Hair follicular keratinocyte (primary cell): ENCODE data around the gene STING1. TPM values are rescaled to one million over a fixed set of nuclear protein-coding genes. Genes with fewer than 3 reads are reported as not detected.

Experiments
- total RNA-seq: library from RNA; depleted of rRNA; stranded (reverse); fragments of >200 nt; gene quantifications from 2 replicates; pipeline ENCODE4 v1.2.3, GENCODE V29; 2015

The STING1 gene
- 44.2 and 55.8 TPM in 2 replicates for total RNA-seq

GRCh38 chr5:139482050-139482889 lies at the start of gene STING1:
Gene STING1, minus strand, starts transcription at chr5:139482758. Its CDS starts 1,054 bp downstream, at chr5:139481704.

GRCh38 chr5:139470821-139471300 lies 11.7 kb downstream of the STING1 start, which contains the start of gene SMIM33:
Gene SMIM33, plus strand, starts transcription at chr5:139471004. Its CDS starts 118 bp downstream, at chr5:139471122.

GRCh38 chr5:139462586-139463276 lies 19.8 kb downstream of the STING1 start, which contains the start of gene ECSCR:
Gene ECSCR, minus strand, starts transcription at chr5:139462743. Its CDS starts 73 bp downstream, at chr5:139462670.

GRCh38 chr5:139439013-139439903 lies 43.3 kb downstream of the STING1 start, which contains the start of gene DNAJC18:
Gene DNAJC18, minus strand, starts transcription at chr5:139439525. Its CDS starts 80 bp downstream, at chr5:139439445.

Other genes starting within 250 kb of the STING1 start
- 130 and 151 TPM in 2 replicates for gene MATR3, start 189.0 kb downstream of the STING1 start, total RNA-seq
- 43.7 and 62.6 TPM in 2 replicates for gene PAIP2, start 140.9 kb downstream of the STING1 start, total RNA-seq
- gene SLC23A1, start 99.5 kb downstream of the STING1 start, total RNA-seq: not detected in 2 replicates
- gene MZB1, start 92.8 kb downstream of the STING1 start, total RNA-seq: 0.16 TPM in 1 of 2 replicates, not detected in the other
- 0.78 and 2.7 TPM in 2 replicates for gene PROB1, start 87.7 kb downstream of the STING1 start, total RNA-seq
- gene SPATA24, start 78.7 kb downstream of the STING1 start, total RNA-seq: 3.0 and 4.6 TPM in 2 replicates
- gene DNAJC18, start 43.2 kb downstream of the STING1 start, total RNA-seq: 5.7 and 17.3 TPM in 2 replicates
- not detected in 2 replicates for gene ECSCR, start 20.0 kb downstream of the STING1 start, total RNA-seq
- not detected in 2 replicates for gene SMIM33, start 11.8 kb downstream of the STING1 start, total RNA-seq
- 131 and 180 TPM in 2 replicates for gene UBE2D2, start 78.6 kb upstream of the STING1 start, total RNA-seq
- 4.2 and 4.9 TPM in 2 replicates for gene CXXC5, start 165.6 kb upstream of the STING1 start, total RNA-seq